ENCODE results near the gene THRB. TPM values are rescaled to one million over a fixed set of nuclear protein-coding genes. Genes with fewer than 3 reads are reported as not detected.

Gene THRB
- total RNA-seq, 3 donors from 2014 or later, result 25.1 to 75.5 (median 59.8) TPM

DNA sequence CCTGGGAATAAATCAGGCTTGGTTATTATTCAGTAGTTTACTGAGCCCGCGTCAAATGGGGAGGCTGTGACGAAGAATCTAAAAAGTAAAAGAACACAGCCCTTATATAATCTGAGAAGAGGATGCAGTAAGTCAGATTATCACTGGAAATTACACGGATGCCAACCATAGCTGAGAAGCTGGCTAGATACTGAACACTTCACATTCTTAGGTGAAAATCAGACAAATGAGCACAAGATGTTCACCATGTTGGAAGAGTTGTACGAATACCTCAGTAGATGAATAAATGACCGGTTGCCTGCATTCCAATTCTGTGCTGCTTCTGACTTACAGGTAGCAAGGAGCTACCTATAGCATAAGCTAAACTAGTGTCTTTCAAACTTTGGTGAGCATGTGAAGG, 254.3 kb downstream of the THRB start:
- DNase-seq, result no peak
- intact Hi-C loops (cut with DNase I, micrococcal nuclease), result no loop called here
- no peak overlapping the region for H3K4me3 ChIP-seq
- no peak for ATAC-seq
- H3K4me1 ChIP-seq (ENCODE audit: low read depth), result peaks cover 16% of the 10 kb centered on the region
- no peaks in the 10 kb centered on the region for H3K9me3 ChIP-seq
- H3K36me3 ChIP-seq (ENCODE audit: low read depth), result no peaks in the 10 kb centered on the region
- TF ChIP-seq CTCF (IDR thresholded peaks at IDR 0.05), result no peak

GRCh38 chr3:24237971-24238706, 256.5 kb downstream of the THRB start:
- peak; percentile 94 for ATAC-seq
- intact Hi-C loops (cut with DNase I, micrococcal nuclease), result loop anchor here in 1 of 2 donors (10.0 kb wide), 1 partner anchor 233 kb away; no protein-coding TSS in a partner anchor

GRCh38 chr3:24235121-24235520, 259.5 kb downstream of the THRB start:
- no peak overlapping the region for H3K4me3 ChIP-seq
- no peak for ATAC-seq
- no peaks in the 10 kb centered on the region for H3K36me3 ChIP-seq (ENCODE audit: low read depth)
- no peak for DNase-seq
- no peak for TF ChIP-seq CTCF (IDR thresholded peaks at IDR 0.05)
- H3K4me1 ChIP-seq (ENCODE audit: low read depth), result peaks cover 12% of the 10 kb centered on the region
- intact Hi-C loops (cut with DNase I, micrococcal nuclease), result loop anchor here in 1 of 2 donors (10.0 kb wide), 1 partner anchor 230 kb away; no protein-coding TSS in a partner anchor
- no peaks in the 10 kb centered on the region for H3K9me3 ChIP-seq

More at GRCh38 chr3:24237971-24238706, 256.5 kb downstream of the THRB start:
- Histone ChIP-seq H3K36me3 (ENCODE audit: low read depth) (no peaks in the 10 kb centered on the region), H3K4me3 (no peak overlapping the region), H3K4me1 (ENCODE audit: low read depth) (peaks cover 16% of the 10 kb centered on the region), H3K9me3 (no peaks in the 10 kb centered on the region)
- peak in 1 of 3 donors; percentile 73 for DNase-seq
- peak; percentile 20 for TF ChIP-seq CTCF (IDR thresholded peaks at IDR 0.05)

- intact Hi-C loops (cut with DNase I, micrococcal nuclease), result loop anchor here in 1 of 2 donors (10.0 kb wide), 1 partner anchor 228 kb away; no protein-coding TSS in a partner anchor
- DNase-seq (peak in 1 of 3 donors; percentile 12), ATAC-seq (peak; percentile 33)
- Histone ChIP-seq H3K36me3 (ENCODE audit: low read depth) (no peaks in the 10 kb centered on the region), H3K4me3 (no peak overlapping the region), H3K9me3 (no peaks in the 10 kb centered on the region), H3K4me1 (ENCODE audit: low read depth) (peaks cover 4% of the 10 kb centered on the region)
- TF ChIP-seq CTCF (IDR thresholded peaks at IDR 0.05), result no peak
These were observed 261.9 kb downstream of the THRB start for GRCh38 chr3:24232784-24233183.

DNA sequence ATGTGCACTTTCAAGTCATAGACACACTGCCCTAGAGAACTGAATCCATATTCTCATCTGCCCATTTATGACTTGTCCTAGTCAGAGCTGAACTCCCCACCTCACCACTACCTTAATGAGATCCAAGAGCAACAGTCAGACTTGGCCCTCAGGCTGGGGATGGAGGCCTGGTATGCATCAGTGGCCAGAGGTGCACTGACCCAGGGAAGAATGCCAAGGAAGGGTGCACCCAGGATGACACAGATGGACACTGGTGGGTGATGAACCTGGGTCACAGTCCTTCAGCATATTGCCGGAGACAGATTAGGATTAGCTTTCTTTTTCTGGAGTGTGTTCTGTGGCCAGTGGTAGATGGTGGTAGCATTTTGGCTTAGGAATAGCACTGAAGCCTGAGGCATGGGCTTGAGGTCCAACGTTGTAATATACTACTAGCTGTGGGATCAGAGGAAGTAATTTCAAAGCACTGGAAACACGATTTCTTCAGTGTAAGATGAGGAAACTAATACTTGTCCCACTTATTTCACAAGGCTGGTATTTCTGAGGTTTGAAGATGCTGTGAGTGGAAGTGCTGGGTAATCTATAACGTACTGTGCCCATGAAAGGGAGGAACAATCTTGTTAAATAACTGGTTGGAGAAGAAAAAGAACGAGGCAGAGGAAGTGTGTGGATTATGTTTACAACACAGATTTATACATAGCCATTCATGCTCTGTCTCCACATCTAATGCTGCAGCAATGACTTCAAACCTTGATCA, 265.0 kb downstream of the THRB start:
- H3K4me1 ChIP-seq (ENCODE audit: low read depth), result no peaks in the 10 kb centered on the region
- TF ChIP-seq CTCF (IDR thresholded peaks at IDR 0.05), result no peak
- no peak overlapping the region for H3K4me3 ChIP-seq
- H3K36me3 ChIP-seq (ENCODE audit: low read depth), result no peaks in the 10 kb centered on the region
- no peaks in the 10 kb centered on the region for H3K9me3 ChIP-seq
- DNase-seq, result no peak
- intact Hi-C loops (cut with DNase I, micrococcal nuclease), result loop anchor here in 1 of 2 donors (10.0 kb wide), 1 partner anchor 225 kb away; no protein-coding TSS in a partner anchor
- ATAC-seq, result no peak
